NCI-H226 (cell line): ENCODE measurements around the gene MYBPC3.

Source experiments
- DNase-seq: peaks from one replicate; pipeline ENCODE4 v3.0.0-alpha.2; 2015

MYBPC3 gene

GRCh38 chr11:47352556-47352955 lies at the start of gene MYBPC3:
Gene MYBPC3 (minus strand): TSS chr11:47352702. CDS start chr11:47352647, 55 bp downstream.
- no peak for DNase-seq

DNA sequence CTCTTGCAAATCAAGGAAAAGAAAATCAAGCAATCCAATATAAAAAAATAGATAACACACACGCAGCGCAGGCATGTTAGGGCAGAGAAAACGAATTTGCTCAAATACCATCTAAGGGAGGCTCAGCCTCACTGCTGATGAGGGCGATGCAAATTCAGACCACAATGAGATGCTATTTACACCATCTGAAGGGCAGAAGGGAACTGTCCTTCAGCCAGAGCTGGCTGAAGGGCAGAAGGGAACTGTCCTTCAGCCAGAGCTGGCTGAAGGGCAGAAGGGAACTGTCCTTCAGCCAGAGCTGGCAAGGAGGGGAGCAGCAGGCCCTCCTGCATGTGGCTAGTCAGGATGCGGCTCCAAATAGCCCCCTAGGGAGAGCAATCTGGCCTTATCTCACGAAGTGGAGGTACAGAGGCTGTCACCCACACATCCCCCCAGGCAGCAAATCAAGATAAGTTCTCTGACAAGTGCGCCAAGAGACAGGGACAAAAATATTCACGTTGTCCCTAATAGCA lies 48.3 kb upstream of the MYBPC3 start:
- DNase-seq: no peak

DNA sequence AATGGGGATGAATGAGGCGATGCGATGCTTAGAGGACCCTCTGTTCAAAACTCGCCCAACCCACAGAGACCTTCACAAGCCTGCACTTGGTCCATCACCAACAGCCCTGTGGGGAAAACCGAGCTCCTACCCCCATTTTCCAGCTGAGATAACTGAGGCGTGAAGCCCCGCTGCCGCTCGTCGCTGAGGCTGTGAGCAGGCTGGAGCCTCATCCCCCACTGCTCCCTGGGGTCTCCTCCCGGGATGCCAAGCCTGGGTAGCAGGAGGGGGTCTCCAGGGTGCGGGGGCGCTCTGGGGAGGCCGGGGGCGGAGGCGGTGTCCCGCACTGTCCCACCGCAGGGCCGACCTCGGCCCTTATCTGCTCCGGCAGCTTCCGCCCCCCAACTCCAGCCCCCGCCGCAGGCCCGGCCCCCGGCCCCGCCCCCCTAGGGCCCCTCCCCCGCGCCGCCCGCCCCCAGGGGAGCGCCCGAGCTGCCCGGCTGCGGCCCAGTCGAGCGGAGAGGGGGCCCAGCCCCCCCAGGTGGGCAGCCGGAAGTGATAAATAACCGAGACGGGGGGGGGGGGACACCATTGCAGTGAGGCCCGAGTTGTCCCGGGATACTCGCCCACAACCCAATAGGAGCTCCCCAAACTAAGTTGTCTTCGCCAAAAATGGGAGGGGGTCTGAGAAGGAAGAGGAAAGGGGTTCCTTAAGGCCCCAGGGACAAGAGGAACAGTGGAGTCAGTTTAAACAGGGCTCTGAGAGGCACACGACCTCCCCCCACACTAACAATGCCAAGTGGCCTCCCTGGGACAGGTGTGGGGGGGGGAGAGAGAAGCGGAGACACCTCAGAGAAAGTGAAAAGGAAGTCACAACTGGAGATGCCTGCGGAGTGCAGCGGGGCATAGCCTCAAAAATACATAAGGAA lies 47.6 kb upstream of the MYBPC3 start:
- no peak for DNase-seq

- DNase-seq: no peak
Measured at GRCh38 chr11:47398551-47398950, 46.0 kb upstream of the MYBPC3 start.

DNA sequence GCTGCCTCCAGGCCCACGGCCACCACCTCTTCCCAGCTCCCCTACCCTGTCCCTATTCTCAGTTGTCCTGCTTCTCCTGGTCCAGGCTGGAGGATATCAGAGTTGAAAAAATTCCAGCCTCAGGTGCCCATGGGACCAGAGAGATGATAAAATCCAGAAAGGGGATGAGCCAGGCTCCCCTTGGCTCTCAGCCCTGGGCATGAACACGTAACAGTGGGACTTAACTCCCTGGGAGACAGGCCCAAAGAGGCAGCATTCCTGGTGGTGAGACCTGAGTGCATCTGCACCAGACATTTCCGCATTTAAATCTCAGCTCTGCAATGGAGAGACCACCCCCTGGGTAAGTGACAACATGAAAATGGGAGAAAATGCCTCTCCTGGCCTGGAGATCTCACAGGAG lies 45.5 kb upstream of the MYBPC3 start:
- no peak for DNase-seq

DNA sequence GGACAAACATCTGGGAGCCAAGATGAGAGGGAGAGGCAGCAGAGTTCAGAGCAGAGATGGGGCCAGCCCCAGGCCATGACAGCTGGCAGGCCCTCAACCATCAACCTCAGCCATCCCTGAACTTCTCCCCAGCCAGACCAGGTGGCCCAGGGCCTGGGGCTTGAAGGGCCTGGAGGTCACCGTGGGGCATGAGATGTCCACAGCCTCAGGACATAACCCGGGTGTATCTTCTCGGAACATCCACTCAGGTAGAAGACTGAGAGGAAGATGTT lies 43.5 kb upstream of the MYBPC3 start:
- DNase-seq: no peak

DNA sequence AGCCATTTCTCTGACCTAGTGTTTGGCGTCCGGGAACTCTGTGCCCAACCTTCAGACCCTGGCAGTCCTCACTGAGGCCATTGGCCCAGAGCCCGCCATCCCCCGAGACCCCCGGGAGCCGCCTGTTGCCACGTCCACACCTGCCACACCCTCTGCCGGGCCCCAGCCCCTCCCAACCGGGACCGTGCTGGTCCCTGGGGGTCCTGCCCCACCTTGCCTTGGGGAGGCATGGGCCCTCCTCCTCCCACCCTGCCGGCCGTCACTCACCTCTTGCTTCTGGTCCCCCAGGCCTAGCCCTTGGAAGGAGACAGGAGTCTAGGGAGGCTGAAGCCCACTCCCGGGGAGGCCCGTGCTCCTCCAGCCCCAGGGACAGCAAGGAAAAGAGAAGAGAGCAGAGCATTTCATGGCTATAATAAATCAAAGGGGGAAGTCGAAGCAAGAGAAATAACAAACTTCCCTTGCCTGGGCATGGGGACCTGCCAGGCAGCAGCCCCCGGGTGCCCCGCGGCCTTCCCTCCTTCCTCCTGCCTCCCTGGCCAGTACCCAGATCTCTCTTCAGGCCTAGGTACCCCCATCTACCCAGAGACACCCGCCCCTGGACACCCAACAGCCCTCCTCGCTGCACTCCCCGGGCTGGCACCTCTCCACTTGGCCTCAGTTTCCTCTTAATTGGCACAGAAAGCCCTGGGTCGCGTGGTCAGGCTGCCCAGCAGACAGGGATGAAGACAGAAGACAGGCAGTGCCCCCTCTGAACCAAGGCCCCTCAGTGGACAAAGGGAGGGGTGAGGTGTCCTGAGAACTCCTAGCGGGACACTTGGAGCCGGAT lies 42.9 kb upstream of the MYBPC3 start:
- no peak for DNase-seq

GRCh38 chr11:47394322-47395222 lies 42.1 kb upstream of the MYBPC3 start:
- no peak for DNase-seq

- no peak for DNase-seq
Measured at GRCh38 chr11:47394050-47394321, 41.5 kb upstream of the MYBPC3 start.

DNA sequence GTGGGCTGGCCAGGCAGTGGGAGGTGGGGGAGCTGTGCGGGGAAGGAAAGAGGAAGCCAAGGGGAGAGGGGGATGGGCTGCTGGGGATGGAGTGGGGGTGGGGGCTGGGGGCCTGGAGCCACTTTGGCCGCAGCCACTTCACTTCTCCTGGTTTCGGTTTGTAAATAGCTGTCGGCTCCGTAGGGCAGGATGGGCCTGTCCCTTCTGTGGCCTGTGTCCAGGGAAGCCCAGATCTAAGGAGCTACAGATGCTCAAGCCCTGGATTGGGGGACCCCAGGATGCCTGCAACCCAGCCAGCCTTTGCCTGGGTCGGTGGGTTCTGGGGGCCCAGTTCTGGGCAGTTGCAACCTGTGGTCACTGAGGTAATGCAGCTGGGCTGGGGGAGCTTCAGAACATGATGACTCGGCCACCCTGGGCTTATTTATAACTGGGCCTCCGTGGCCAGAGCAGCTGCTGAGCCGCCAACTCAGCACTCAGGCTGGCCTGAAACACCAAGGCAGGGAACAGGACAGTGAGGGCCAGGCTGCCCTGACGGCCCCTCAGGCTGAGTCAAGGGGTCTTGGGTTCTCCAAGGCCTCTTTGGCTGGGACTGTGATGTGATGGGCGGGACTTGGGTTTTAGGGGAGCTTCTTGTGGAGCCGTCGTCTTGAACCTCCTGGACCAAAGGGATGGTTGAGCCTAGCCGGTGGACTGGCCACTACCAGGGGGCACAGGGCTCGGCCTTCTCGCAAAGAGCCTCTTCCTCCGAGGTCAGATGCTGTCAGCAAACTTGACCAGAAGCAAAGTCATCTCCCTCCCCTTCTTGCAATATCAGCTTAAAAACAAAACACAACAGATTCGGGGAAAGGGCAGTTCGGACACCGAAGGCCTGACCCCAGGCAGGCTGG lies 40.9 kb upstream of the MYBPC3 start:
- DNase-seq: no peak

DNA sequence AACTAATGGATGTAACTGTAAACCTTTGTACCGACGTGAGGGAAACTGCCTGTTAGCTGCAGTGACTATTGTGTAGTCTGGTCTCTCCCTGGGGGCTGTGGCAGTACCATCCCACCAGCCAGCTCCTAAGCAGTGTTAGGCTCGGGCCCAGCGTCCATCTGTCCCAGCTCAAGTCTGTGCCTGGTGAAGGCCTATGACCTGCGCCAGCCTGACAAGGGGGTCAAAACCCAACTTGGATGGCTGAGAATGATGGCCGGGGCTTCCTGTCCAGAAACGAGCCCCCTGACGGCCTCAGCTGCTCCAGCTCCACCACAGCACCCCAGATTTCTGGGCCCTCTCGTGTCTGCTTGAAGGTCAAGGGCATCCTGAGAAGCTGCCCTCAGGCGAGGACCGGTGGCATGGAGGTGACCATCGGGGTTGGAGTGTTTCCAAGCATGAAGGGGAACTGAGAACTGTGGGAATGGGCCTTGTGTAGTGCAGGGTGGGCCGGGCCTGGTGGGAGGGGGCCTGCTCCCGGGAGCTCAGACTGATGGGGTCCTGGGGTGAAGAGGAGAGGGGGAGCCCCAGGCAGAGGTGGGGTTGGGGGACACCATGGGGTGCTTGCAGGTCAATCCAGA lies 40.2 kb upstream of the MYBPC3 start:
- no peak for DNase-seq

- no peak for DNase-seq
Measured at GRCh38 chr11:47391711-47392432, 39.4 kb upstream of the MYBPC3 start.

DNA sequence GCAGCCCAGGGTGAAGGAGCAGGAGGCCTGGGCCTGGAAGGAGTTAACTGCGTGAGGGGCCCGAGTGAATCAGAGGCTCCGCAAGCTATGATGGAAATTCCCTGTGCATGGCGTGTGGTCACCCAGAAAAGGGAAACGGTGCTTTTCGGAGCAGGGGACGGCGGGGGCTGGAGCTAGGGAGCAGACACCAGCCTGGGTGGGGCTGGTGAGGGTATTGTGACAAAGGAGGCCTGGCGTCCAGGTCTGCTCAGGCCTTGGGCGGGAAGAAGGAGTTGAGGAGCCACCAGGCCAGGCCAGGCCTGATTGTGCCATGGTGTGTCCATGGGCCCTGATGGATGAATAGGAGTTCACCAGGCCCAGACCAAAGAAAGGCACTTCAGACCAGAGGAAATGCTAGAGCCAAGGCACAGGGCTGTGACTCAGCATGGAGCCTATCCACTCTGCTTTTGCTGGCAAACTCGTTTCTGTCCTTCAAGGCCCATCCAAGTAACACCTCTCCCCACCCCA lies 38.6 kb upstream of the MYBPC3 start:
- no peak for DNase-seq

- no peak for DNase-seq
Measured at GRCh38 chr11:47390422-47390760, 37.9 kb upstream of the MYBPC3 start.

DNA sequence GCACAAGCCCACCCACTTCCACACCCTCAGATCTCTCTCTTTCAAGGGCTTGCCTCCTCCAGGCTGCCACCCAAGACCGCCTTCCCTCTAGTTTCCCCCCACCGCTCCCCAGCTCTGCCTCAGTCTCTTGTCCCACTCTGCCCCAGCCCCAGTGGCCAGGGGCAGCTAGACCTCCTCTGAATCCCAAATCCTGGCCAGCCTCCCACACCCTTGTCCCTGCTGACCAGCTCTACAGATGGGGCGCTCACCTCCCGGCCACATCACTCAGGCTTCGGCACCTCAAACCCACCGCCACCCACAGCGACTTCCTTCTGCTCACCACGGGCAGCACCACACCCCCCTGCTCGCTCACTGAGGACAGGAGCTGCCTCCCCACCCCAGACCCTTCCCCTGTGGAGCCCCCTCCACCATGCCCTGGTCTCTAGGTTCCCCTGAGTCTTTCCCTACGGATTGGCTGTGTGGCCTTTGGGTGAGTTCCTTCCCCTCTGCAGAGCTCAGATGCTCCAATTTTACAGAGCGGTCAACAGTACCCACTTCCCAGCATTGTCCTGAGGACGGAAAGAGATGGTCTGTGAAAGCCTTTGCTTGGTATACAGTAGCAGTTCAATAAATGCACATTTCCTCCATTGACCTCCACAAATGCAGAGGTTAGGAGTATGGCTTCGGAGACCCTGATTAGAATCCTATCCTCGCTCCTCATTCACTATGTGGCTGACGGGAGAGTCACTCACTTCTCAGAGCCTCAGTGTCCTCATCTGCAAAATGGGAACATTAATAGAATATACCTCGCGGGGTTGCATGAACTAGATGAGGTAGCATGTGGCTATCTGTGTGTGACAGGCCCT lies 37.3 kb upstream of the MYBPC3 start:
- DNase-seq: no peak

GRCh38 chr11:47388697-47389576 lies 36.4 kb upstream of the MYBPC3 start:
- DNase-seq: no peak

DNA sequence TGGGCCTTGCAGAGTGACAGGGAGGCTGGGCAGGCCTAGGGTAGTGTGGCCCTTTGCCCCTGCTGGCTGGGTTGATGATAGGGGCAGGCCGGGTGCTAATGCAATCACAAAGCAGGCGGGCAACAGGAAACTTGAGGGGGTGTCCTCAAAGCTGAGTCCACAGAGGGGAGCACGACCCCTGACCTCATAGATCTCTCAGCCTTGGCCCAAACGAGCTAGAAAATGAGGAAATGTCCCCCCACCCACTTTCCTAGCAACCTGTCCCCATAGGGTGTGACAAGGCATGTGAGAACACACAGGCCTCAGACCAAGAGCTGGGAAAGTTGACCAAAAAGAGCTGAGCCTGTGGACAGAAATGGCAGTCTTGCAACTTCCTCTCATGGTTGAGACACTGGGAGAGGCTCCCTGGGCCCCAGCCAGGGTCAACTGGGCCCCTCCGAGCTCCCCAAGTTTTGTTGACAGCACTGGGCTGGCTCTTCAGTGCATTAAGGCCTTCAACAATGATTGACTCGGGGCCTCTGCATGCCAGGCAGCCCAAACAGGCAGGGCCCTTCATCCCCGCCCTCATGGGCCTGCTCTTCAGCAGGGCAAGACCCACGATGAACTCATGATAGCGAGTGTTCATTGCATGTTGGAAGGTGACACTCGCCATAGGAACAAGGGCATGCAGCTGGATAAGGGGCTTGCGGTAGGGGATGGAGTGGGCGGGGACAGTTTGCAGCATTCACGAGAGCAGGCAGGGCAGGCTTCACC lies 35.6 kb upstream of the MYBPC3 start:
- DNase-seq: no peak

DNA sequence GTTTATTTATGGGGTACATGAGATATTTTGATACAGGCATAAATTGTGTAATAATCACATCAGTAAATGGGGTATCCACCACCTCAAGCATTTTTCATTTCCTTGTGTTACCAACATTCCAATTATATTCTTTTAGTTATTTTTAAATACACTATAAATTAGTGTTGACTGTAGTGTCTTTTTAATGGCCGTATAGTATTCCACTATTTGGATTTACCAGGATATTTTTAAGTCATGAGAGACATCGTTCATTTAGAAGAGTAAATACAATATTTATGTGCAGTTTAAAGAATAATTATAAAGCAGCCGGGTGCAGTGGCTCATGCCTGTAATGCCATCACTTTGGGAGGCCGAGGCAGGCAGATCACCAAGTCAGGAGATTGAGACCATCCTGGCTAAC lies 32.0 kb upstream of the MYBPC3 start:
- no peak for DNase-seq
